GM18499 (cell line): ENCODE results near the gene TBC1D22A.

Source experiments
- ATAC-seq: cut with Tn5 transposase; IDR thresholded peaks from one replicate; pipeline ENCODE4 v1.9.1; 2021; ENCODE audit warnings: moderate number of reproducible peaks; ENCODE audit not compliant: insufficient read depth, unreplicated experiment

The TBC1D22A gene

GRCh38 chr22:47119181-47119580 is 356.7 kb downstream of the TBC1D22A start:
- no peak for ATAC-seq

- ATAC-seq = no peak
Measured at GRCh38 chr22:47120399-47120798, 357.9 kb downstream of the TBC1D22A start.

GRCh38 chr22:47121791-47122190 is 359.3 kb downstream of the TBC1D22A start:
- no peak for ATAC-seq

- no peak for ATAC-seq
Measured at GRCh38 chr22:47122441-47123000, 360.1 kb downstream of the TBC1D22A start.

GRCh38 chr22:47123006-47123826 is 360.8 kb downstream of the TBC1D22A start:
- ATAC-seq = no peak

GRCh38 chr22:47123827-47124442 is 361.5 kb downstream of the TBC1D22A start:
- no peak for ATAC-seq

GRCh38 chr22:47124451-47124881 is 362.0 kb downstream of the TBC1D22A start:
- ATAC-seq = no peak

- ATAC-seq = no peak
Measured at GRCh38 chr22:47124961-47125360, 362.5 kb downstream of the TBC1D22A start.

- no peak for ATAC-seq
Measured at GRCh38 chr22:47125603-47126002, 363.2 kb downstream of the TBC1D22A start.

GRCh38 chr22:47126344-47126811 is 363.9 kb downstream of the TBC1D22A start:
- ATAC-seq = no peak

GRCh38 chr22:47127441-47127871 is 365.0 kb downstream of the TBC1D22A start:
- ATAC-seq = no peak

- ATAC-seq = no peak
Measured at GRCh38 chr22:47128216-47128615, 365.8 kb downstream of the TBC1D22A start.

GRCh38 chr22:47128622-47129215 is 366.3 kb downstream of the TBC1D22A start:
- ATAC-seq = no peak

- ATAC-seq = no peak
Measured at GRCh38 chr22:47129902-47130635, 367.6 kb downstream of the TBC1D22A start.

GRCh38 chr22:47130883-47131631 is 368.6 kb downstream of the TBC1D22A start:
- ATAC-seq = no peak

- no peak for ATAC-seq
Measured at GRCh38 chr22:47131632-47132427, 369.4 kb downstream of the TBC1D22A start.

- no peak for ATAC-seq
Measured at GRCh38 chr22:47132428-47132825, 370.0 kb downstream of the TBC1D22A start.

GRCh38 chr22:47133061-47133969 is 370.9 kb downstream of the TBC1D22A start:
- no peak for ATAC-seq
